PFSK-1 (cell line): ENCODE results near the gene HOXA6.

Source experiments
- POLR2AphosphoS5 ChIP-seq: IDR thresholded peaks from 2 replicates; pipeline ENCODE4 v1.6.1; 2012; ENCODE audit warnings: low read depth, mild to moderate bottlenecking, control low read depth, low read length, moderate library complexity
- REST ChIP-seq, 2 experiments: IDR thresholded peaks; 2 replicates each; pipeline versions ENCODE4 v1.6.1 to v1.8.0; 2011 to 2012; ENCODE audit warnings: low read depth in 2 of 2, low read length in 2 of 2, control low read depth in 1 of 2, inconsistent platforms in 1 of 2, mild to moderate bottlenecking in 1 of 2, moderate library complexity in 1 of 2; ENCODE audit not compliant: insufficient read depth in 1 of 2
- SIN3A ChIP-seq: IDR thresholded peaks from 2 replicates; pipeline ENCODE4 v1.6.1; 2012; ENCODE audit warnings: mild to moderate bottlenecking, low read length, moderate library complexity, borderline replicate concordance; ENCODE audit not compliant: insufficient read depth
- TAF1 ChIP-seq: IDR thresholded peaks from 2 replicates; pipeline ENCODE4 v1.6.1; 2012; ENCODE audit warnings: low read length, control low read depth, borderline replicate concordance; ENCODE audit not compliant: insufficient read depth

GRCh38 chr7:27102581-27103442, 44.8 kb downstream of the HOXA6 start, which contains the start of gene HOXA2:
- TF ChIP-seq REST (IDR thresholded peaks at IDR 0.05; ENCODE audit: insufficient read depth in 1 of 2, low read depth in 2 of 2, low read length in 2 of 2) (no peak), POLR2AphosphoS5 (no peak), SIN3A (no peak), TAF1 (no peak)
